ENCODE measurements around the gene APRT.
A peak's percentile ranks its signal among the peaks of the same experiment; 100 is the strongest.

The APRT gene

GRCh38 chr16:88787579-88788314 is 24.0 kb downstream of the APRT start:
- FAIRE-seq = no peak
- no peak for DNase-seq (ENCODE audit: insufficient read length, low spot score)
- no peak for TF ChIP-seq POLR2A (IDR thresholded peaks at IDR 0.05; ENCODE audit: low read depth, low read length)

GRCh38 chr16:88785106-88785924 is 26.4 kb downstream of the APRT start, which contains the start of gene PIEZO1:
Gene PIEZO1 (minus strand): TSS chr16:88785220. CDS start chr16:88784964, 256 bp downstream.
- DNase-seq (ENCODE audit: insufficient read length, low spot score) = no peak
- no peak for FAIRE-seq
- TF ChIP-seq POLR2A (IDR thresholded peaks at IDR 0.05; ENCODE audit: low read depth, low read length) = peak; percentile 97

GRCh38 chr16:88784856-88785105 is 26.9 kb downstream of the APRT start:
- FAIRE-seq (no peak), DNase-seq (ENCODE audit: insufficient read length, low spot score) (no peak)
- TF ChIP-seq POLR2A (IDR thresholded peaks at IDR 0.05; ENCODE audit: low read depth, low read length) = no peak

- no peak for DNase-seq (ENCODE audit: insufficient read length, low spot score)
- peak; percentile 43 for TF ChIP-seq POLR2A (IDR thresholded peaks at IDR 0.05; ENCODE audit: low read depth, low read length)
- no peak for FAIRE-seq
Observed at GRCh38 chr16:88784074-88784855, 27.5 kb downstream of the APRT start.

GRCh38 chr16:88783391-88784073 is 28.2 kb downstream of the APRT start:
- FAIRE-seq = no peak
- no peak for TF ChIP-seq POLR2A (IDR thresholded peaks at IDR 0.05; ENCODE audit: low read depth, low read length)
- no peak for DNase-seq (ENCODE audit: insufficient read length, low spot score)

- no peak for TF ChIP-seq POLR2A (IDR thresholded peaks at IDR 0.05; ENCODE audit: low read depth, low read length)
- DNase-seq (ENCODE audit: insufficient read length, low spot score) (peak; percentile 94), FAIRE-seq (peak; percentile 82)
Observed at GRCh38 chr16:88782454-88783390, 29.0 kb downstream of the APRT start.

GRCh38 chr16:88781140-88782077 is 30.3 kb downstream of the APRT start:
- TF ChIP-seq POLR2A (IDR thresholded peaks at IDR 0.05; ENCODE audit: low read depth, low read length) = no peak
- DNase-seq (ENCODE audit: insufficient read length, low spot score) = no peak
- no peak for FAIRE-seq

GRCh38 chr16:88780142-88781062 is 31.3 kb downstream of the APRT start:
- no peak for TF ChIP-seq POLR2A (IDR thresholded peaks at IDR 0.05; ENCODE audit: low read depth, low read length)
- FAIRE-seq (no peak), DNase-seq (ENCODE audit: insufficient read length, low spot score) (no peak)

- FAIRE-seq (no peak), DNase-seq (ENCODE audit: insufficient read length, low spot score) (no peak)
- no peak for TF ChIP-seq POLR2A (IDR thresholded peaks at IDR 0.05; ENCODE audit: low read depth, low read length)
Observed at GRCh38 chr16:88779406-88780141, 32.2 kb downstream of the APRT start.

- DNase-seq (ENCODE audit: insufficient read length, low spot score) (no peak), FAIRE-seq (no peak)
- no peak for TF ChIP-seq POLR2A (IDR thresholded peaks at IDR 0.05; ENCODE audit: low read depth, low read length)
Observed at GRCh38 chr16:88778541-88779065, 33.1 kb downstream of the APRT start.

Measured in H54 (cell line).